ENCODE measurements around the gene KCNJ6. TPM values are rescaled to one million over a fixed set of nuclear protein-coding genes. Genes with fewer than 3 reads are reported as not detected.
"Not testable (repeated sequence)": the region's sequence is repeated elsewhere in the genome, so short reads cannot be mapped to it uniquely, and the experiment has no call there.

The KCNJ6 gene
- total RNA-seq, 1 donor from 2014 or later, result 0.33 TPM

DNA sequence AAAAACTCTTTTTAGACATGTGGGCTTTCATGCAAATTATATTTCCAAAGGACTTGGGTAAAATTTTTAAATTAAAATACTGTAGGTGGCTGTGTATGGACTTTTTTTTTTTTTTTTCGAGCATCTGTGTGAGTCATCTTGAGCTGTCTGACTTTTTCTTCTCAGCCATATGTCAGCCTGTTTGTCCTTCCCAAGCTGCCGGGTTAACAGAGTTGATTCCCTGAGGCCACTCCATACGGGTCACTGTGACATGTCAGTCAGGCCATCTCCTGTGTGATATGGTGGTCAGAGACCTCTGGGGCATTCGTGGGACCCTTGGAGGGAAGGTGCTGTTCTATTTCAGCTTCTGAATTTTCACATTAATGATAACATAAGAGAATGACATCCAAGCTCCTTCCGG, 148.3 kb downstream of the KCNJ6 start:
- DNase-seq (ENCODE audit: low read depth), result no peak
- no peak overlapping the region for H3K4me3 ChIP-seq (ENCODE audit: low read depth, low read length)
- TF ChIP-seq, protein P1, sequence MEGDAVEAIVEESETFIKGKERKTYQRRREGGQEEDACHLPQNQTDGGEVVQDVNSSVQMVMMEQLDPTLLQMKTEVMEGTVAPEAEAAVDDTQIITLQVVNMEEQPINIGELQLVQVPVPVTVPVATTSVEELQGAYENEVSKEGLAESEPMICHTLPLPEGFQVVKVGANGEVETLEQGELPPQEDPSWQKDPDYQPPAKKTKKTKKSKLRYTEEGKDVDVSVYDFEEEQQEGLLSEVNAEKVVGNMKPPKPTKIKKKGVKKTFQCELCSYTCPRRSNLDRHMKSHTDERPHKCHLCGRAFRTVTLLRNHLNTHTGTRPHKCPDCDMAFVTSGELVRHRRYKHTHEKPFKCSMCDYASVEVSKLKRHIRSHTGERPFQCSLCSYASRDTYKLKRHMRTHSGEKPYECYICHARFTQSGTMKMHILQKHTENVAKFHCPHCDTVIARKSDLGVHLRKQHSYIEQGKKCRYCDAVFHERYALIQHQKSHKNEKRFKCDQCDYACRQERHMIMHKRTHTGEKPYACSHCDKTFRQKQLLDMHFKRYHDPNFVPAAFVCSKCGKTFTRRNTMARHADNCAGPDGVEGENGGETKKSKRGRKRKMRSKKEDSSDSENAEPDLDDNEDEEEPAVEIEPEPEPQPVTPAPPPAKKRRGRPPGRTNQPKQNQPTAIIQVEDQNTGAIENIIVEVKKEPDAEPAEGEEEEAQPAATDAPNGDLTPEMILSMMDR (IDR thresholded peaks at IDR 0.05; ENCODE audit: insufficient read depth, low read length, poor library complexity, severe bottlenecking), result no peak
- no peaks in the 10 kb centered on the region for H3K36me3 ChIP-seq (ENCODE audit: control insufficient read depth, insufficient read depth, low read length)
- no peaks in the 10 kb centered on the region for H3K27me3 ChIP-seq (ENCODE audit: control insufficient read depth, insufficient read depth, low read length)

DNA sequence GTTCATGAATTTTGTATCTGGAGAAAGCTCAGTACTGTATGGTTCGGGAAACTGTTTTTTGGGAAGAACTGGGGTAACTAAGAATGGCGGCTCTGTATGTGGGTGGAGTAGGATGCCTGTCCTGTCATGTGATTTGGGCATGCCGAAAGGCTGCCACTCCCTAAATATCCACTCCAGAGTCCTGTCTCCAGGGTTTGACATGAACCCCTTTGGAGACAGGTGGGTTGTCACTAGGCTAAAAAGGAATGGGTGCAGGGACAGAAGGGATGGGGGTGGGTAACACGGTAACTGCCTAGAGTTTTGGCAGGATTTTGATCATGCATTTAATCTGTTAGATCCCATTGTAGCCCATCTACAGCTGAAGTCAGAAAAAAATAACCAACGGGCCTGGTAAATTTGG, 150.1 kb downstream of the KCNJ6 start:
- Histone ChIP-seq H3K36me3 (ENCODE audit: control insufficient read depth, insufficient read depth, low read length) (no peaks in the 10 kb centered on the region), H3K27me3 (ENCODE audit: control insufficient read depth, insufficient read depth, low read length) (no peaks in the 10 kb centered on the region), H3K4me3 (ENCODE audit: low read depth, low read length) (no peak overlapping the region)
- no peak for DNase-seq (ENCODE audit: low read depth)
- TF ChIP-seq, protein P1 (IDR thresholded peaks at IDR 0.05; ENCODE audit: insufficient read depth, low read length, poor library complexity, severe bottlenecking), result no peak

DNA sequence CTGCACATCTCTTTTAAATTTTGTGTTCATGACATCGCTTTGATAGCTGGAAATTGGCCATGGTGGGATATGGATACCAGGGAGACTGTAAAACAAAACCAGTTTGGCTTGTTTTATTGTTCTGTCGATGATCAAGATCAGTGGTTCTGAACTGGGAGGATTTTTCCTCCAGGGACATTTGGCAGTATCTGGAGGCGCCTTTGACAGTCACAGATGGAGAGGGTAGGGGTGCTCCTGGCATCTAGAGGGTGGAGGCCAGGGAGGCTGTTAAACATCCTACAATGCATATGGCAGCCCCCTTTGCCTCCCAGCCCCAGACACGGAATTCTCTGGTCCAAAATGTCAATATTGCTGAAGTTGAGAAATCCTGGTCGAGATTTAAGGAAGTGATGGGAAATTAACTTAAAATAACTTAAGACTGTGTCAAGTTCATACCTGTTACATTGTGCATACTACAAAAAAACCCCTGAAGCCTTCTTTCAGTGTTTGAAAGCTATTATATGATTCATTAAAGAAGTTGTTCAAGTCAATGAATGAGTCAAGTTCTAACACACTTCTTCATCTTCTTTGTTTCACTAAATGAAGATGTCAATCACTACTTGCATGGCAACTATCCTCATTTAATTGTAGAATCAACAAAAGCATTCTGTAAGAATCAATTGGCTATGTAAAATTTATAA, 150.9 kb downstream of the KCNJ6 start:
- DNase-seq (ENCODE audit: low read depth), result no peak
- TF ChIP-seq, protein P1 (IDR thresholded peaks at IDR 0.05; ENCODE audit: insufficient read depth, low read length, poor library complexity, severe bottlenecking), result no peak
- Histone ChIP-seq H3K36me3 (ENCODE audit: control insufficient read depth, insufficient read depth, low read length) (no peaks in the 10 kb centered on the region), H3K4me3 (ENCODE audit: low read depth, low read length) (no peak overlapping the region), H3K27me3 (ENCODE audit: control insufficient read depth, insufficient read depth, low read length) (no peaks in the 10 kb centered on the region)

DNA sequence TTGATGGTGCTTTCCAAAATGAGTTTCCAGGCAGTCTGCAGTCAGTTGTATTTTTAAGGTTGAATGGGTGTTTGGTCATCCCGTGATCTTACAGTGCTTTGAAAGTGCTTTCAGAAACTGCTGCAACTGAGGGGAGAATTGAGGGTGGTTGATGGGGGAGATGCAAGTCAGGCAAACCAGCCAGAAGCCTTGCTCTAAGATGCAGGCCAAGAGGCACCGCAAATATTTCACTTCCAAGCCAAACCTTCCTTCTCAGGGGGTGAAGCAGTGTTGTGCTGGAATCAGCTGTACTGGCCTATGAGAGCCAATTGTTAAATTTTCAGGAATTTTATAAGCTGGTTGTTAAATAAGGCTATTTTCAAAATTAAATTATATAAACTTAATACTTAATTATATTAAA, 151.6 kb downstream of the KCNJ6 start:
- Histone ChIP-seq H3K27me3 (ENCODE audit: control insufficient read depth, insufficient read depth, low read length) (no peaks in the 10 kb centered on the region), H3K36me3 (ENCODE audit: control insufficient read depth, insufficient read depth, low read length) (no peaks in the 10 kb centered on the region), H3K4me3 (ENCODE audit: low read depth, low read length) (no peak overlapping the region)
- no peak for DNase-seq (ENCODE audit: low read depth)
- TF ChIP-seq, protein P1 (IDR thresholded peaks at IDR 0.05; ENCODE audit: insufficient read depth, low read length, poor library complexity, severe bottlenecking), result no peak

DNA sequence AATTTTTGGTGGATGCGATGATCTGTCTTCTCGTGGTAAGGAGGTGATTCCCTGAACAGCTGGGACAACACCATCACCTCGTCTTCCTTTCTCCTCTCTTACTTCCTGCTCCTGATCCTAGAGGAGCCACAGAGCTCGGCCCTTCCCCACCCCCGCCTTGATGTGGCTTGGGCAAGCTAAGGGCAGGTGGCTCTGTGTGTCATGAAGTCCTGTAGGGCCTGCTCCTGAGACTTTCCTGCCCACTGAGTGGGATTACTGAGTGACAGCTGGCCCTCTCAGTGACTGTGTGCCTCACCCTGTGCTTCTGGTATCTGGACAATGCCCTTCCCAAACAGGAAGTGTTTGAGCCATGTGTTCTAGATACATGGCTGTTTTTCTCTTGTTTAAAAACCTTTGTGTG, 153.0 kb downstream of the KCNJ6 start:
- TF ChIP-seq, protein P1 (IDR thresholded peaks at IDR 0.05; ENCODE audit: insufficient read depth, low read length, poor library complexity, severe bottlenecking), result no peak
- H3K27me3 ChIP-seq (ENCODE audit: control insufficient read depth, insufficient read depth, low read length), result no peaks in the 10 kb centered on the region
- H3K4me3 ChIP-seq (ENCODE audit: low read depth, low read length), result no peak overlapping the region
- DNase-seq (ENCODE audit: low read depth), result no peak
- H3K36me3 ChIP-seq (ENCODE audit: control insufficient read depth, insufficient read depth, low read length), result no peaks in the 10 kb centered on the region

DNA sequence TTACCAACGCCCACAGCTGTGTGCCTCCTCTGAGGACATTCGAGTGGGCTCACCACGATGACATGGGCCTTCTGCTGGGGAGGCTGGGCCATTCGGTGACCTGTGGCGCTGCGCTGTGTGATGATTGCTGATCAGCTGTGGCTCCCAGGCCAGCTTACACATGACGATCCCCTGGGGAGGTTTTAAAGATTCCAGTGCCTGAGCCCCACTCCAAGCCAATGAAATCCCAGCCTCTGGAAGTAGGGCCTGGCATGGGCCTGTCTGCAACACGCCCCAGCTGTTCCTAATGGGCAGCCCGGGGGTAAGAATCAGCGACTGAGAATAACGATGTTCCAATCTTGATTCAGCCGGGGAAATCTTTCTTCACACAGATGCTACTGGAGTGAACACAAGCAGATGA, 153.7 kb downstream of the KCNJ6 start:
- H3K27me3 ChIP-seq (ENCODE audit: control insufficient read depth, insufficient read depth, low read length), result no peaks in the 10 kb centered on the region
- no peak overlapping the region for H3K4me3 ChIP-seq (ENCODE audit: low read depth, low read length)
- no peak for DNase-seq (ENCODE audit: low read depth)
- no peaks in the 10 kb centered on the region for H3K36me3 ChIP-seq (ENCODE audit: control insufficient read depth, insufficient read depth, low read length)
- TF ChIP-seq, protein P1 (IDR thresholded peaks at IDR 0.05; ENCODE audit: insufficient read depth, low read length, poor library complexity, severe bottlenecking), result no peak

DNA sequence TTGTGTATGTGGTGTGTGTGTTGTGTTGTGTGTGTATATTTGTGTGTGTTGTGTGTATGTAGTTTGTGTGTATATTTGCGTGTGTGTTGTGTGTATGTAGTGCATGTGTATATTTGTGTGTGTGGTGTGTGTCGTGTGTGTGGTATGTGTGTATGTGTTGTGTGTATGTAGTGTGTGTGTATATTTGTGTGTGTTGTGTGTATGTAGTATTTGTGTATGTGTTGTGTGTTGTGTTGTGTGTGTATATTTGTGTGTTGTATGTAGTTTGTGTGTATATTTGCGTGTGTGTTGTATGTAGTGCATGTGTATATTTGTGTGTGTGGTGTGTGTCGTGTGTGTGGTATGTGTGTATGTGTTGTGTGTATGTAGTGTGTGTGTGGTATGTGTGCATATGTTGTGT, 154.9 kb downstream of the KCNJ6 start:
- not testable (repeated sequence) for H3K27me3 ChIP-seq (ENCODE audit: control insufficient read depth, insufficient read depth, low read length); H3K36me3 ChIP-seq (ENCODE audit: control insufficient read depth, insufficient read depth, low read length); H3K4me3 ChIP-seq (ENCODE audit: low read depth, low read length); DNase-seq (ENCODE audit: low read depth)
